A172 (cell line): Measurements from ENCODE around the gene NXPE4. TPM values are rescaled to one million over a fixed set of nuclear protein-coding genes. Genes with fewer than 3 reads are reported as not detected.
"Not testable (repeated sequence)": the region's sequence is repeated elsewhere in the genome, so short reads cannot be mapped to it uniquely, and the experiment has no call there.

Experiments used
- DNase-seq: peaks from one replicate; pipeline ENCODE4 v3.0.0-alpha.2; 2015; ENCODE audit warnings: low spot score
- total RNA-seq: library from RNA; depleted of rRNA; stranded (reverse); fragments of >200 nt; shearing (Covaris generic); gene quantifications from 2 replicates; pipeline ENCODE4 v1.2.3, GENCODE V29; 2014; rRNA removed

Gene NXPE4
- total RNA-seq = not detected in 2 replicates

DNA sequence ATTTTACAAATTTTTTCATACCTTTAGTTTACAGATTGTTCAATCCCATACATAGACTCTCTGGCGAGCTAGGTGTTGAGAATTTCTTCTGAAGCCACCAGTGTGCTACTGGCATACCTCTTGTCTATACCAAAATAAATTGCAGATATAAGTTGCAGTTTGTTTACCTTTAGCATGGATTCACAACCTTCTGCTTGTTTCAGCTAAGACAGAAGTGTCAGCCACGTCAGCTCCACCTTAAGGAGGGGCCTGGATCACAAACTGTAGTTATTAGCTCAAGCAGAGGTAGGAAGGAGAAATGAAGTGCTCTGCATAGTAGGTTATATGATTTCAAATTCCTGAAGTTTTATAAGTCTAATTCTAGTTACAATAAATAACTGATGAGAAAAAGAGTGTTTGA lies at the start of gene NXPE4:
Gene NXPE4, minus strand, starts transcription at position 216 of the 400 bp plus-strand sequence. CDS start 1,027 bp downstream, outside the sequence.
- no peak for DNase-seq

GRCh38 chr11:114639440-114639839 lies 43.9 kb upstream of the NXPE4 start:
- DNase-seq = not testable (repeated sequence)

DNA sequence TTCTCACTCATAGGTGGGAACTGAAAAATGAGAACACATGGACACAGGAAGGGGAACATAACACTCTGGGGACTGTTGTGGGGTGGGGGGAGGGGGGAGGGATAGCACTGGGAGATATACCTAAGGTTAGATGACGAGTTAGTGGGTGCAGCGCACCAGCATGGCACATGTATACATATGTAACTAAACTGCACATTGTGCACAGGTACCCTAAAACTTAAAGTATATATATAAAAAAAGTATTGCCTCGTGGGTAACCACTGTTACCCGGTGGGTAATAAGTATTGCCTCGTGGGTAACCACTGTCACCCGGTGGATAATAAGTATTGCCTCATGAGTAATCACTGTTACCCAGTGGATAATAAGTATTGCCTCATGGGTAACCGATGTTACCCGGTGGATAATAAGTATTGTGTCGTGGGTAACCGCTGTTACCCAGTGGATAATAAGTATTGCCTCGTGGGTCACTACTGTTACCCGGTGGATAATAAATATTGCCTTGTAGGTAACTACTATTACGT lies 35.9 kb upstream of the NXPE4 start:
- not testable (repeated sequence) for DNase-seq

- no peak for DNase-seq
These were observed 29.7 kb upstream of the NXPE4 start for GRCh38 chr11:114625294-114625693.

DNA sequence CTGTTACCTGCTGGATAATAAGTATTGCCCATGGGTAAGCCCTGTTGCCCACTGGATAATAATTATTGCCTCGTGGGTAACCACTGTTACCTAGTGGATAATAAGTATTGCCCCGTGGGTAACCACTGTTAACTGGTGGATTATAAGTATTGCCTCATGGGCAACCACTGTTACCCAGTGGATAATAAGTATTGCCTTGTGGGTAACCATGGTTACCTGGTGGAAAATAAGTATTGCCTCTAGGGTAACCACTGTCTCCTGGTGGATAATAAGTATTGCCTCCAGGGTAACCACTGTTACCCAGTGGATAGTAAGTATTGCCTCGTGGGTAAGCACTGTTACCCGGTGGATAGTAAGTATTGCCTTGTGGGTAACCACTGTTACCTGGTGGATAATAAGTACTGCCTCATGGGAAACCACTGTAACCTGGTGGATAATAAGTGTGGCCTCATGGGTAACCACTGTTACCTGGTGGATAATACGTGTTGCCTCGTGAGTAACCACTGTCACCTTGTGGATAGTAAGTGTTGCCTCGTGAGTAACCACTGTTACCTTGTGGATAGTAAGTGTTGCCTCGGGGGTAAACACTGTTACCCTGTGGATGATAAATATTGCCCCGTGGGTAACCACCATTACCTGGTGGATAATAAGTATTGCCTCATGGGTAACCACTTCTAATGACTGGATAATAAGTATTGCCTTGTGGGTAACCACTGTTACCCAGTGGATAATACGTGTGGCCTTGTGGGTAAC lies 29.0 kb upstream of the NXPE4 start:
- DNase-seq = no peak

GRCh38 chr11:114623720-114624119 lies 28.1 kb upstream of the NXPE4 start:
- no peak for DNase-seq

DNA sequence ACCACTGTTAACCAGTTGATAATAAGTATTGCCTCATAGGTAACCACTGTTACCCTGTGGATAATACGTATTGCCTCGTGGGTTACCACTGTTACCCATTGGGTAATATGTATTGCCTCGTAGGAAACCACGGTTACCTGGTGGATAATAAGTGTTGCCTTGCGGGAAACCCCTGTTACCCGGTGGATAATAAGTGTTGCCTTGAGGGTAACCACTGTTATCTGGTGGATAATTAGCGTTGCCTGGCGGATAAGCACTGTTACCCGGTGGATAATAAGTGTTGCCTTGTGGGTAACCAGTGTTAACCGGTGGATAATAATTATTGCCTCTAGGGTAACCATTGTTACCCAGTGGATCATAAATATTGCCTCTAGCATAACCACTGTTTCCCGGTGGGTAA lies 27.3 kb upstream of the NXPE4 start:
- DNase-seq = no peak

DNA sequence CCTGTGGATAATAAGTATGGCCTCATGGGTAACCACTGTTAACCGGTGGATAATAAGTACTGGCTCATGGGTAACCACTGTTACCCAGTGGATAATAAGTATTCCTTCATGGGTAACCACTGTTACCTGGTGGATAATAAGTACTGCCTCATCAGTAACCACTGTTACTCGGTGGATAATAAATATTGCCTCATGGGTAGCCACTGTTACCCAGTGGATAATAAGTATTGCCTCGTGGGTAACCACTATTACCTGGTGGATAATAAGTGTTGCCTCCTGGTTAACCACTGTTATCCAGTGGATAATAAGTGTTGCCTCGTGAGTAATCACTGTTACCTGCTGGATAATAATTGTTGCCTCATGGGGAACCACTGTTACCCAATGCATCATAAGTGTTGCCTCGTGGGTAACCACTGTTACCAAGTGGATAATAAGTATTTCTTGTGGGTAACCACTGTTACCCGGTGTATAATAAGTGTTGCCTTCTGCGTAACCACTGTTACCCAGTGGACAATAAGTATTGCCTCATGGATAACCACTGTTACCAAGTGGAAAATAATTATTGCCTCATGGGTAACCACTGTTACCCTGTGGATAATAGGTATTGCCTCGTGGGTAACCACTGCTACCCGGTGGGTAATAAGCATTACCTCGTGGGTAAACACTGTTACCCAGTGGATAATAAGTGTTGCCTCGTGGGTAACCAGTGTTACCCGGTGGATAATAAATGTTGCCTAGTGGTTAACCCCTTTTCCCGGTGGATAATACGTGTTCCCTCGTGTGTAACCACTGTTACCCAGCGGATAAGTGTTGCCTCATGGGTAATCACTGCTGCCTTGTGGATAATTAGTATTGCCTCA lies 26.6 kb upstream of the NXPE4 start:
- no peak for DNase-seq

GRCh38 chr11:114621072-114621471 lies 25.5 kb upstream of the NXPE4 start:
- DNase-seq = no peak

DNA sequence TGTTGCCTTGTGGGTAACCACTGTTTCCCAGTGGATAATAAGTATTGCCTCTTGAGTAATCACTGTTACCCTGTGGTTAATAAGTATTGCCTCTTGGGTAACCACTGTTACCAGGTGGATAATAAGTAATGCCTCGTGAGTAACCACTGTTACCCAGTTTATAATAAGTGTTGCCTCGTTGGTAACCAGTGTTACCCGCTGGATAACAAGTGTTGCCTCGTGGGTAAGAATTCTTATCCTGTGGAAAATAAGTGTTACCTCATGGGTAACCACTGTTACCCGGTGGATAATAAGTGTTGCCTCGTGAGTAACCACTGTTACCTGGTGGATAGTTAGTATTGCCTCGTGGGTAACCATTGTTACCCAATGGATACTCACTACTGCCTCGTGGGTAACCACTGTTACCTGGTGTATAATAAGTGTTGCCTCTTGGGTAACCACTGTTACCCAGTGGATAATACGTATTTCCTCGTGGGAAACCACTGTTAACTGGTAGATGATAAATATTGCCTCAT lies 24.1 kb upstream of the NXPE4 start:
- no peak for DNase-seq

GRCh38 chr11:114618139-114618538 lies 22.6 kb upstream of the NXPE4 start:
- no peak for DNase-seq

- no peak for DNase-seq
These were observed 21.9 kb upstream of the NXPE4 start for GRCh38 chr11:114617157-114618124.

GRCh38 chr11:114616516-114616915 lies 20.9 kb upstream of the NXPE4 start:
- DNase-seq = no peak

DNA sequence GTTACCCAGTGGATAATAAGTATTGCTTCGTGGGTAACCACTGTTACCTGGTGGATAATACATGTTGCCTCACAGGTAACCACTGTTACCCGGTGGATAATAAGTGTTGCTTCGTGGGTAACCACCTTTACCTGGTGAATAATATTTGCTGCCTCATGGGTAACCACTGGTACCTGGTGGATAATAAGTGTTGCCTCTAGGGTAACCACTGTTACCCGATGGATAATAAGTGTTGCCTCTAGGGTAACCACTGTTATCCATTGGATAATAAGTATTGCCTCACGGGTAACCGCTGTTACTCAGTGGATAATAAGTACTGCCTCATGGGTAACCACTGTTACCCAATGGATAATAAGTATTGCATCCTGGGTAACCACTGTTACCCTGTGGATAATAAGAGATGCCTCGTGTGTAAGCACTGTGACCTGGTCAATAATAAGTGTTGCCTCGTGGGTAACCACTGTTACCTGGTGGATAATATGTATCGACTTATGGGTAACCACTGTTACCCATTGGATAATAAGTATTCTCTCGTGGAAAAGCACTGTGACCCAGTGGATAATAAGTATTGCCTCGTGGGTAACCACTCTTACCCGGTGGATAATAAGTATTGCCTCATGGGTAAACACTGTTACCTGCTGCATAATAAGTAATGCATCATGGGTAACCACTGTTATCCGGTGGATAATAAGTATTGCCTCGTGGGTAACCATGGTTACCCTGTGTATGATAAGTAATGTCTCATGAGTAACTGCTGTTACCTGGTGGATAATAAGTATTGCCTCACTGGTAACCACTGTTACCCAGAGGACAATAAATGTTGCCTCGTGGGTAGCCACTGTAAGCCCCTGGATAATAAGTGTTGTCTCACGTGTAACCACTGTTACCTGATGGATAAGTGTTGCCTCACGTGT lies 20.1 kb upstream of the NXPE4 start:
- no peak for DNase-seq

- no peak for DNase-seq
These were observed 18.6 kb upstream of the NXPE4 start for GRCh38 chr11:114614127-114614720.

- not testable (repeated sequence) for DNase-seq
These were observed 17.5 kb upstream of the NXPE4 start for GRCh38 chr11:114613094-114613493.

DNA sequence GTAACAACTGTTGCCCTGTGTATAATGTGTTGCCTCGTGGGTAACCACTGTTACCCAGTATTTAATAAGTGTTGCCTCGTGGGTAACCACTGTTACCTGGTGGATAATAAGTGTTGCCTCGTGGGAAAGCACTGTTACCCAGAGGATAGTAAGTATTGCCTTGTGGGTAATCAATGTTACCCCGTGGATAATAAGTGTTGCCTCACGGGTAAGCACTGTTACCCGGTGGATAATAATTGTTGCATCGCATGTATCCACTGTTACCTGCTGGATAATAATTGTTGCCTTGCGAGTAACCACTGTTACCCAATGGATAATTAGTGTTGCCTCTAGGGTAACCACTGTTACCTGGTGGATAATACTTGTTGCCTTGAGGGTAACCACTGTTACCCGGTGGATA lies 17.1 kb upstream of the NXPE4 start:
- no peak for DNase-seq

- not testable (repeated sequence) for DNase-seq
These were observed 16.6 kb upstream of the NXPE4 start for GRCh38 chr11:114612199-114612598.
